HCT116 (cell line): ENCODE results near the gene FRMD3. TPM values are rescaled to one million over a fixed set of nuclear protein-coding genes. Genes with fewer than 3 reads are reported as not detected.

Experiments used
- ATAC-seq: fragments of 200-7000 bp; cut with Tn5 transposase; 2 replicates; pipeline ENCODE4 v1.9.1; 2020; ENCODE audit warnings: mild to moderate bottlenecking, moderate library complexity
- BruUV-seq: library from RNA; stranded (reverse); fragments of 400-500 nt; replicated peaks from 2 replicates; lab custom pipeline; 2021; lab: Mats Ljungman, UMichigan
- CTCF ChIA-PET: fragments of 300-600 bp; sonication (Branson Sonifier 250); formaldehyde crosslinking; loops from one replicate; lab custom pipeline; 2021; ENCODE audit warnings: antibody characterized with exemption; lab: Charles Lee
- POLR2A ChIA-PET: fragments of 300-600, 350-600 bp; sonication (Branson Sonifier 250); formaldehyde crosslinking; loops from one replicate; lab custom pipeline; 2021; ENCODE audit warnings: antibody characterized with exemption; lab: Charles Lee
- RAD21 ChIA-PET, 2 experiments: fragments of 300-600 bp; sonication (Branson Sonifier 250); formaldehyde crosslinking; loops; one replicate each; lab custom pipeline; 2023; ENCODE audit warnings: low total read pairs in 2 of 2; ENCODE audit not compliant: uncharacterized antibody in 2 of 2, unreplicated experiment in 2 of 2, low non-redundant PET in 1 of 2; lab: Charles Lee
- DNase-seq: peaks from one replicate; pipeline ENCODE4 v3.0.0-alpha.2; 2010; ENCODE audit warnings: low read depth, low spot score
- H2AFZ ChIP-seq: fragments of 200-600 bp; shearing (Covaris generic), sonication (generic); 2 replicates; pipeline ENCODE4 v1.6.1; 2017; ENCODE audit warnings: low read depth, mixed run types, mixed read lengths, antibody characterized with exemption, low read length; ENCODE audit not compliant: poor library complexity, severe bottlenecking
- H3K27ac ChIP-seq: 2 replicates; pipeline ENCODE4 v1.5.1; 2012; ENCODE audit warnings: low read depth, low read length
- H3K27me3 ChIP-seq: fragments of 200-600 bp; sonication (generic); 2 replicates; pipeline ENCODE4 v1.6.1; 2016; ENCODE audit warnings: mixed run types, low read length, mixed read lengths; ENCODE audit not compliant: insufficient read depth
- H3K36me3 ChIP-seq, 2 experiments: fragments of 200-500 bp in 1 of 2; fragments of 200-600 bp in 1 of 2; sonication (Bioruptor generic) in 1 of 2; sonication (generic) in 1 of 2; 2 replicates each; pipeline versions ENCODE4 v1.5.1 to v1.6.1; 2014 to 2016; ENCODE audit warnings: low read length in 2 of 2, inconsistent platforms in 1 of 2, mixed read lengths in 1 of 2, mixed run types in 1 of 2; ENCODE audit not compliant: insufficient read depth in 2 of 2, control insufficient read depth in 1 of 2
- H3K4me1 ChIP-seq, 2 experiments: fragments of 200-600 bp in 1 of 2; sonication (generic) in 1 of 2; 2 replicates each; pipeline versions ENCODE4 v1.5.1 to v1.6.1; 2012 to 2017; ENCODE audit warnings: low read length in 2 of 2, inconsistent platforms in 1 of 2, mild to moderate bottlenecking in 1 of 2, mixed read lengths in 1 of 2, mixed run types in 1 of 2, moderate library complexity in 1 of 2; ENCODE audit not compliant: insufficient read depth in 2 of 2, control insufficient read depth in 1 of 2
- H3K4me2 ChIP-seq: fragments of 200-600 bp; sonication (generic); 2 replicates; pipeline ENCODE4 v1.6.1; 2017; ENCODE audit warnings: mixed run types, low read length, mixed read lengths
- H3K4me3 ChIP-seq, 2 experiments: fragments of 200-600 bp in 1 of 2; sonication (generic) in 1 of 2; replicated peaks in 1 of 2; 2 replicates each; pipeline ENCODE4 v1.5.1; 2011 to 2016; ENCODE audit warnings: low read length in 2 of 2, control low read depth in 1 of 2, low read depth in 1 of 2, mild to moderate bottlenecking in 1 of 2, mixed read lengths in 1 of 2, mixed run types in 1 of 2
- H3K79me2 ChIP-seq: fragments of 200-600 bp; sonication (generic); 2 replicates; pipeline ENCODE4 v1.6.1; 2017; ENCODE audit warnings: mild to moderate bottlenecking, mixed run types, low read length, moderate library complexity, mixed read lengths; ENCODE audit not compliant: insufficient read depth
- H3K9ac ChIP-seq: fragments of 200-600 bp; sonication (generic); 2 replicates; pipeline ENCODE4 v1.6.1; 2016; ENCODE audit warnings: low read length, mixed read lengths
- H3K9me2 ChIP-seq: fragments of 200-600 bp; sonication (generic), shearing (Covaris generic); 2 replicates; pipeline ENCODE4 v1.6.1; 2017; ENCODE audit warnings: mixed run types, mild to moderate bottlenecking, moderate library complexity; ENCODE audit not compliant: insufficient read depth
- H3K9me3 ChIP-seq, 2 experiments: fragments of 200-500 bp in 1 of 2; fragments of 200-600 bp in 1 of 2; sonication (Bioruptor generic) in 1 of 2; sonication (generic) in 1 of 2; 2 replicates each; pipeline ENCODE4 v1.6.1; 2014 to 2017; ENCODE audit warnings: low read length in 2 of 2, mixed read lengths in 2 of 2, inconsistent platforms in 1 of 2, low read depth in 1 of 2, mild to moderate bottlenecking in 1 of 2, mixed run types in 1 of 2, moderate library complexity in 1 of 2; ENCODE audit not compliant: control insufficient read depth in 1 of 2, insufficient read depth in 1 of 2
- H4K20me1 ChIP-seq: fragments of 200-600 bp; sonication (generic), shearing (Covaris generic); 2 replicates; pipeline ENCODE4 v1.6.1; 2017; ENCODE audit warnings: mixed run types, mild to moderate bottlenecking, moderate library complexity; ENCODE audit not compliant: insufficient read depth
- CBX3 ChIP-seq: IDR thresholded peaks from 2 replicates; pipeline ENCODE4 v1.6.1; 2012; ENCODE audit warnings: low read depth
- EGR1 ChIP-seq: IDR thresholded peaks from 2 replicates; pipeline ENCODE4 v1.6.1; 2012; ENCODE audit warnings: low read depth
- ELF1 ChIP-seq: IDR thresholded peaks from 2 replicates; pipeline ENCODE4 v1.6.1; 2012; ENCODE audit warnings: low read depth, borderline replicate concordance
- EZH2 ChIP-seq: fragments of 200-600 bp; sonication (generic); IDR thresholded peaks from 2 replicates; pipeline ENCODE4 v1.6.1; 2017; ENCODE audit warnings: antibody characterized with exemption, mixed run types
- JUND ChIP-seq: IDR thresholded peaks from 2 replicates; pipeline ENCODE4 v1.6.1; 2012
- POLR2AphosphoS5 ChIP-seq: IDR thresholded peaks from 2 replicates; pipeline ENCODE4 v1.6.1; 2011; ENCODE audit warnings: mild to moderate bottlenecking, low read depth, low read length, moderate library complexity
- RAD21 ChIP-seq: IDR thresholded peaks from 2 replicates; pipeline ENCODE4 v1.6.1; 2012; ENCODE audit warnings: low read depth, mild to moderate bottlenecking
- SIN3A ChIP-seq: IDR thresholded peaks from 2 replicates; pipeline ENCODE4 v1.6.1; 2012; ENCODE audit warnings: low read depth
- SRF ChIP-seq: IDR thresholded peaks from 2 replicates; pipeline ENCODE4 v1.6.1; 2012; ENCODE audit warnings: low read depth
- ZFX ChIP-seq: fragments of 450-650 bp; IDR thresholded peaks from 2 replicates; pipeline ENCODE4 v1.6.1; 2017
- ZNF274 ChIP-seq: fragments of 200-500 bp; sonication (Bioruptor generic); IDR thresholded peaks from 2 replicates; pipeline ENCODE4 v1.6.1; 2014; ENCODE audit warnings: mild to moderate bottlenecking, low read depth, low read length, inconsistent platforms
- intact Hi-C: fragments of 100-400 bp; cut with micrococcal nuclease; formaldehyde crosslinking; loops from 2 replicates; pipeline ENCODE4 v1.10.0; 2022
- total RNA-seq: library from RNA; stranded (reverse); gene quantifications from one replicate; pipeline ENCODE4 v1.2.1, GENCODE V29; 2021; ENCODE audit not compliant: unreplicated experiment
- TF ChIP-seq, protein P1 (sequence below): IDR thresholded peaks from 2 replicates; pipeline ENCODE4 v1.6.1; 2011; ENCODE audit warnings: mild to moderate bottlenecking, low read length, moderate library complexity; ENCODE audit not compliant: insufficient replicate concordance; ENCODE audit errors: extremely low read depth
- TF ChIP-seq, protein P2 (sequence below): IDR thresholded peaks from 2 replicates; pipeline ENCODE4 v1.6.1; 2012
- TF ChIP-seq, protein P3 (sequence below): IDR thresholded peaks from 2 replicates; pipeline ENCODE4 v1.6.1; 2012

The FRMD3 gene
- total RNA-seq, 1 experiment from 2014 or later: 0.89 TPM

DNA sequence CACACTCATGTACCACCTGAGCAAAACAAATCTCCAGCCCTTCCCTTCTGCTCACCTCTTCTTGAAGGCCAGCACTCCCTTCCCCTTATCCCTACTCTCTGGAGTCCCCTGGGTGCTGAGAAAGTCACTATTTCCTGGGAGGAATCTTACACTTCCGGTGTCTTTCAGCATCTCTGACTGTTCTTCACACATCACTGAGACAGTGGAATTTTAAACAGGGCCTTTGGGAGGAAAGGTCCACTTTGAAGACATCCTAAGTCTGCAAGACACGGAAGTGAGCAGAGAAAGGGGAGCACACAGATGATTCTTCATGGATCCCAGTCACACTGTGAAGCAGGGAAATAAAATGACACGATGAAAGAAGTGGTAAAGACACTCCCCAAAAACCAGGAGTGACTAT is 25.6 kb downstream of the FRMD3 start:
- H2AFZ ChIP-seq: no peak overlapping the region
- H3K4me1 ChIP-seq: no peaks in the 10 kb centered on the region
- no peak overlapping the region for H3K4me3 ChIP-seq
- H3K27me3 ChIP-seq: peaks cover 8% of the 10 kb centered on the region; the same call in 1 of the 2 replicates
- H3K9me3 ChIP-seq: no peaks in the 10 kb centered on the region
- no peak overlapping the region for H3K9ac ChIP-seq
- no peaks in the 10 kb centered on the region for H3K36me3 ChIP-seq
- H3K27ac ChIP-seq: no peak overlapping the region
- TF ChIP-seq ZFX: no peak
- TF ChIP-seq POLR2AphosphoS5: no peak
- no peak for TF ChIP-seq SIN3A
- TF ChIP-seq EZH2: no peak
- TF ChIP-seq JUND: no peak
- no peak for TF ChIP-seq RAD21
- TF ChIP-seq, protein P1, sequence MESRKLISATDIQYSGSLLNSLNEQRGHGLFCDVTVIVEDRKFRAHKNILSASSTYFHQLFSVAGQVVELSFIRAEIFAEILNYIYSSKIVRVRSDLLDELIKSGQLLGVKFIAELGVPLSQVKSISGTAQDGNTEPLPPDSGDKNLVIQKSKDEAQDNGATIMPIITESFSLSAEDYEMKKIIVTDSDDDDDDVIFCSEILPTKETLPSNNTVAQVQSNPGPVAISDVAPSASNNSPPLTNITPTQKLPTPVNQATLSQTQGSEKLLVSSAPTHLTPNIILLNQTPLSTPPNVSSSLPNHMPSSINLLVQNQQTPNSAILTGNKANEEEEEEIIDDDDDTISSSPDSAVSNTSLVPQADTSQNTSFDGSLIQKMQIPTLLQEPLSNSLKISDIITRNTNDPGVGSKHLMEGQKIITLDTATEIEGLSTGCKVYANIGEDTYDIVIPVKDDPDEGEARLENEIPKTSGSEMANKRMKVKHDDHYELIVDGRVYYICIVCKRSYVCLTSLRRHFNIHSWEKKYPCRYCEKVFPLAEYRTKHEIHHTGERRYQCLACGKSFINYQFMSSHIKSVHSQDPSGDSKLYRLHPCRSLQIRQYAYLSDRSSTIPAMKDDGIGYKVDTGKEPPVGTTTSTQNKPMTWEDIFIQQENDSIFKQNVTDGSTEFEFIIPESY: no peak
- no peak for TF ChIP-seq ELF1
- no peak for TF ChIP-seq CBX3
- TF ChIP-seq EGR1: no peak
- no peak for TF ChIP-seq SRF
- DNase-seq (no peak), ATAC-seq (no peak)
- no peak overlapping the region for H3K4me2 ChIP-seq
- ChIA-PET CTCF (no interaction called here), POLR2A (no interaction called here), RAD21 (no interaction called here)
- H3K79me2 ChIP-seq: no peaks in the 10 kb centered on the region
- no peaks in the 10 kb centered on the region for H4K20me1 ChIP-seq
- no TSS peak for BruUV-seq
- intact Hi-C loops: no loop called here
- H3K9me2 ChIP-seq: no peaks in the 10 kb centered on the region

DNA sequence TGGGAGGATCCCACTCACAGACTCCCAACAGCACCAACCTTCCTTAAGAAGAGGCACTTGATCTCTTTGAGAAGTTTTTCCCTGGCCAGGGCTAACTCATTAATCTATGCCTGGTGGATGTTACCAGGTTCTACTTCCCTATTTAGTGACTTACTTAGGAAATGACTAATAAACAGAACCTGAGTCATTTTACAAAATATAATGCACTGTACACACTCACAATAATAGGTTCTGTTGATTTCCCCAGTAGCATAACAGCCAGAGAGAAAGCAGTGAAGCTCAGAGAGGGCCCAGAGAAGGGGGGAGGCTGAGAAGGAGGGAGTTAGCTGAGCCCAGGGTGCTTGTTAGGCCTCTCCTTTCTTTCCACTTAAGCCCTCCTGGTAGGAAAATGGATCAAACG is 27.1 kb downstream of the FRMD3 start:
- no peak overlapping the region for H3K9ac ChIP-seq
- no peaks in the 10 kb centered on the region for H4K20me1 ChIP-seq
- no peaks in the 10 kb centered on the region for H3K36me3 ChIP-seq
- POLR2A ChIA-PET: no interaction called here
- no peak overlapping the region for H2AFZ ChIP-seq
- CTCF ChIA-PET: no interaction called here
- intact Hi-C loops: no loop called here
- TF ChIP-seq, protein P2, sequence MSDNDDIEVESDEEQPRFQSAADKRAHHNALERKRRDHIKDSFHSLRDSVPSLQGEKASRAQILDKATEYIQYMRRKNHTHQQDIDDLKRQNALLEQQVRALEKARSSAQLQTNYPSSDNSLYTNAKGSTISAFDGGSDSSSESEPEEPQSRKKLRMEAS: no peak
- TF ChIP-seq CBX3 (no peak), ZNF274 (no peak), EZH2 (no peak), ELF1 (no peak)
- TF ChIP-seq, protein P3, sequence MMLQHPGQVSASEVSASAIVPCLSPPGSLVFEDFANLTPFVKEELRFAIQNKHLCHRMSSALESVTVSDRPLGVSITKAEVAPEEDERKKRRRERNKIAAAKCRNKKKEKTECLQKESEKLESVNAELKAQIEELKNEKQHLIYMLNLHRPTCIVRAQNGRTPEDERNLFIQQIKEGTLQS: no peak
- TF ChIP-seq, protein P1: no peak
- no peak overlapping the region for H3K4me3 ChIP-seq
- ATAC-seq: no peak
- no peaks in the 10 kb centered on the region for H3K9me3 ChIP-seq
- no peaks in the 10 kb centered on the region for H3K9me2 ChIP-seq
- peaks cover 8% of the 10 kb centered on the region; the same call in 1 of the 2 replicates for H3K27me3 ChIP-seq
- no peak overlapping the region for H3K27ac ChIP-seq
- RAD21 ChIA-PET: no interaction called here
- no peaks in the 10 kb centered on the region for H3K4me1 ChIP-seq
- H3K4me2 ChIP-seq: no peak overlapping the region
- no TSS peak for BruUV-seq
- no peaks in the 10 kb centered on the region for H3K79me2 ChIP-seq
- DNase-seq: no peak
